ENCODE measurements around the gene AZI2.

GRCh38 chr3:28322464-28322863, 26.2 kb downstream of the AZI2 start:
- TF ChIP-seq CTCF (IDR thresholded peaks at IDR 0.05) (no peak), USF2 (IDR thresholded peaks at IDR 0.05; ENCODE audit: borderline replicate concordance, low read depth, low read length) (no peak)

Measured in SK-N-SH (cell line).